Measurements from ENCODE around the gene ZSWIM9.

ZSWIM9 gene

DNA sequence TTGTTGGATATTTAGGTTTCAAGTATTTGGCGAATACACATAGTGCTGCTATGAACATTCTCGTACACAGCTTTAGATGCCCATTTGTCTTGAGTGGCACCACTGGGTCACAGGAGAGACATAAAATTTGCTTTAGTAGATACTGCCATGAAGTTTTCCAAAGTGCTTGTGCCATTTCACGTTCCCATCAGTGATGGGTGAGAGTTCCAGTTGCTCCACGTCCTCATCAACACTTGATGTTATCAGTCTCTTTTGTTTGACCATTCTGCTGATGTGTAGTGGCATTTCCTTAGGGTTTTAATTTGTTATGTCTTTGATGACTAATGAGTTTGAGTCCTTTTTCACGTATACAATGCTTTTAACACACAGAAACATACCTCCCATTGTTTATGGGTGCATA lies 11.0 kb downstream of the ZSWIM9 start:
- TF ChIP-seq, protein P1, sequence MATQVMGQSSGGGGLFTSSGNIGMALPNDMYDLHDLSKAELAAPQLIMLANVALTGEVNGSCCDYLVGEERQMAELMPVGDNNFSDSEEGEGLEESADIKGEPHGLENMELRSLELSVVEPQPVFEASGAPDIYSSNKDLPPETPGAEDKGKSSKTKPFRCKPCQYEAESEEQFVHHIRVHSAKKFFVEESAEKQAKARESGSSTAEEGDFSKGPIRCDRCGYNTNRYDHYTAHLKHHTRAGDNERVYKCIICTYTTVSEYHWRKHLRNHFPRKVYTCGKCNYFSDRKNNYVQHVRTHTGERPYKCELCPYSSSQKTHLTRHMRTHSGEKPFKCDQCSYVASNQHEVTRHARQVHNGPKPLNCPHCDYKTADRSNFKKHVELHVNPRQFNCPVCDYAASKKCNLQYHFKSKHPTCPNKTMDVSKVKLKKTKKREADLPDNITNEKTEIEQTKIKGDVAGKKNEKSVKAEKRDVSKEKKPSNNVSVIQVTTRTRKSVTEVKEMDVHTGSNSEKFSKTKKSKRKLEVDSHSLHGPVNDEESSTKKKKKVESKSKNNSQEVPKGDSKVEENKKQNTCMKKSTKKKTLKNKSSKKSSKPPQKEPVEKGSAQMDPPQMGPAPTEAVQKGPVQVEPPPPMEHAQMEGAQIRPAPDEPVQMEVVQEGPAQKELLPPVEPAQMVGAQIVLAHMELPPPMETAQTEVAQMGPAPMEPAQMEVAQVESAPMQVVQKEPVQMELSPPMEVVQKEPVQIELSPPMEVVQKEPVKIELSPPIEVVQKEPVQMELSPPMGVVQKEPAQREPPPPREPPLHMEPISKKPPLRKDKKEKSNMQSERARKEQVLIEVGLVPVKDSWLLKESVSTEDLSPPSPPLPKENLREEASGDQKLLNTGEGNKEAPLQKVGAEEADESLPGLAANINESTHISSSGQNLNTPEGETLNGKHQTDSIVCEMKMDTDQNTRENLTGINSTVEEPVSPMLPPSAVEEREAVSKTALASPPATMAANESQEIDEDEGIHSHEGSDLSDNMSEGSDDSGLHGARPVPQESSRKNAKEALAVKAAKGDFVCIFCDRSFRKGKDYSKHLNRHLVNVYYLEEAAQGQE (IDR thresholded peaks at IDR 0.05; ENCODE audit: insufficient read depth in 1 of 2, low read depth in 2 of 2, low read length in 2 of 2), result no peak
- TF ChIP-seq TAF1 (IDR thresholded peaks at IDR 0.05; ENCODE audit: borderline replicate concordance, insufficient read depth, low read length), result no peak
- TF ChIP-seq POLR2AphosphoS5 (IDR thresholded peaks at IDR 0.05; ENCODE audit: low read depth, low read length), result no peak
- no peak for TF ChIP-seq SIN3A (IDR thresholded peaks at IDR 0.05; ENCODE audit: borderline replicate concordance, insufficient read depth, low read length)

DNA sequence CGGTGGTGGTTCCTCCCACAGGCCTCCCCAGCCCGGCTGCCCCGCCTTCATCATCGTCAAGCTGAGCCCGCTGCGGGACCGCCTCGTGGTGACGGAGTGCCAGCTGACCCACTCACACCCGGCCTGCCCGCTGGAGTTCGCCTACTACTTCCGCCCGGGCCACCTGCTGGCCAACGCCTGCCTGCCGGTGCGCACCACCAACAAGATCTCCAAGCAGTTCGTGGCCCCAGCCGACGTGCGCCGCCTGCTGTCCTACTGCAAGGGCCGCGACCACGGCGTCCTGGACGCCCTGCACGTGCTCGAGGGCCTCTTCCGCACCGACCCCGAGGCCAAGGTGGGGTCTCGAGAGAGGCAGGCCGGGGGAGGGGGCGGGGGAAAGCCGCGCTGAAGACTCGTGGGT lies 12.0 kb downstream of the ZSWIM9 start:
- TF ChIP-seq, protein P1 (IDR thresholded peaks at IDR 0.05; ENCODE audit: insufficient read depth in 1 of 2, low read depth in 2 of 2, low read length in 2 of 2), result no peak
- no peak for TF ChIP-seq TAF1 (IDR thresholded peaks at IDR 0.05; ENCODE audit: borderline replicate concordance, insufficient read depth, low read length)
- TF ChIP-seq FOXP2 (optimal IDR thresholded peaks at IDR 0.05; ENCODE audit: borderline replicate concordance, extremely low read depth, extremely low read length, insufficient read depth), result no peak
- TF ChIP-seq POLR2AphosphoS5 (IDR thresholded peaks at IDR 0.05; ENCODE audit: low read depth, low read length), result no peak

DNA sequence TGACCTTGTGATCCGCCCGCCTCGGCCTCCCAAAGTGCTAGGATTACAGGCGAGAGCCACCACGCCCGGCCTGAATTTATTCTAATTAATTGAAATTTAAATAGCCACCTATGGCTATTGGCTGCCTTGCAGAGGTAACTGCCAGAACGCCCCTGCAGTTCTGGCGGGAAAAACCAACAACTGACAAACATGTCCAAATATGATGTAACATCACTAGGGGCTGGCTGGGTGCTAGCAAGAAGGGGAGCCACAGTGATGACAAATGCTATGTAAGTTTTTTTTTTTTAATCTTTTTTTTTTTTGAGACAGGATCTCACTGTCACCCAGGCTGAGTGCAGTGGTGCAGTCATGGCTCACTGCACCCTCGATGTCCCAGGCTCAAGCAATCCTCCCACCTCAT lies 12.9 kb downstream of the ZSWIM9 start:
- TF ChIP-seq SIN3A (IDR thresholded peaks at IDR 0.05; ENCODE audit: borderline replicate concordance, insufficient read depth, low read length), result no peak
- TF ChIP-seq FOXP2 (optimal IDR thresholded peaks at IDR 0.05; ENCODE audit: borderline replicate concordance, extremely low read depth, extremely low read length, insufficient read depth), result no peak
- TF ChIP-seq POLR2AphosphoS5 (IDR thresholded peaks at IDR 0.05; ENCODE audit: low read depth, low read length), result no peak
- no peak for TF ChIP-seq TAF1 (IDR thresholded peaks at IDR 0.05; ENCODE audit: borderline replicate concordance, insufficient read depth, low read length)
- TF ChIP-seq, protein P1 (IDR thresholded peaks at IDR 0.05; ENCODE audit: insufficient read depth in 1 of 2, low read depth in 2 of 2, low read length in 2 of 2), result no peak

DNA sequence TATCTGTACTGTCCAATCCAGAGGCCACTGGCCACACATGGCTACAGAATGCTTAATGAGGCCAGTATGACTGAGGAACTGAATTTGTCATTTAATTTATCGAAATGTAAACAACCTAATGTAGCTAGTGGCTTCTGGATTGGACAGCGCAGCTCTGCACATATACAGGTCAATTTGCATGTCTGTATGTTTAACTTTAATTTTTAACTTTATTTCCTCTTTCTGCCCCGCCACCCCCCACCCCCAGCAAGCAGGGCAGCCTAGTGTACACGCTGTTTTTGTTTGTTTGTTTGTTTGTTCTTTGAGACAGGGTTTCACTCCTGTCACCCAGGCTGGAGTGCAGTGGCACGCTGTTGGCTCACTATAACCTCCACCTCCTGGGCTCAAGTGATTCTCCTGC lies 15.5 kb downstream of the ZSWIM9 start:
- TF ChIP-seq FOXP2 (optimal IDR thresholded peaks at IDR 0.05; ENCODE audit: borderline replicate concordance, extremely low read depth, extremely low read length, insufficient read depth) (no peak), SIN3A (IDR thresholded peaks at IDR 0.05; ENCODE audit: borderline replicate concordance, insufficient read depth, low read length) (no peak), POLR2AphosphoS5 (IDR thresholded peaks at IDR 0.05; ENCODE audit: low read depth, low read length) (no peak), TAF1 (IDR thresholded peaks at IDR 0.05; ENCODE audit: borderline replicate concordance, insufficient read depth, low read length) (no peak)
- TF ChIP-seq, protein P1 (IDR thresholded peaks at IDR 0.05; ENCODE audit: insufficient read depth in 1 of 2, low read depth in 2 of 2, low read length in 2 of 2), result no peak

DNA sequence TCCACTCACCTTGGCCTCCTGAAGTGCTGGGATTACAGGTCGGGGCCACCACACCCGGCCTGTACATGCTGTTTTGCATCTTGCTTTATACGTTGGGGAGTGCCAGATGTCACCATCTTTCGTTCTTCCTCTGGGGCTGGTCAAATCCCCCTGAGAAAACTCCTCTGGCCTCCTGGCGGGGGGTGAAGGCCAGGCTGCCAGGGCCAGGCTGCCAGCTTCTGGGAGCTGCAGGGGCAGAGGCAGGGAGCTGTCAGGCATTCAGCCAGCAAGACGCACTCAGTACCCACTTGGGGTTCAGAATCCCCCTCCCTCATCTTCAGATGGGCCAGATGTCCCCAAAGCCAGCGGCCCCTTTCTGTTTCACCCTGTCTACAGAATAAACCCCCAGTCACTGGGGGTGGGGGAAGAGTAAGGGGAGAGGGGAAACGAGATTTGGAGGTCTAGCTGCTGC lies 16.1 kb downstream of the ZSWIM9 start:
- no peak for TF ChIP-seq FOXP2 (optimal IDR thresholded peaks at IDR 0.05; ENCODE audit: borderline replicate concordance, extremely low read depth, extremely low read length, insufficient read depth)
- TF ChIP-seq, protein P1 (IDR thresholded peaks at IDR 0.05; ENCODE audit: insufficient read depth in 1 of 2, low read depth in 2 of 2, low read length in 2 of 2), result no peak
- TF ChIP-seq POLR2AphosphoS5 (IDR thresholded peaks at IDR 0.05; ENCODE audit: low read depth, low read length), result no peak
- TF ChIP-seq TAF1 (IDR thresholded peaks at IDR 0.05; ENCODE audit: borderline replicate concordance, insufficient read depth, low read length), result no peak
- no peak for TF ChIP-seq SIN3A (IDR thresholded peaks at IDR 0.05; ENCODE audit: borderline replicate concordance, insufficient read depth, low read length)

Measured in PFSK-1 (cell line).